ENCODE results near the gene CD82.

- TF ChIP-seq CTCF (IDR thresholded peaks at IDR 0.05; ENCODE audit: insufficient read depth, low read length, poor library complexity, severe bottlenecking): no peak
- TF ChIP-seq EZH2phosphoT487 (conservative IDR thresholded peaks at IDR 0.05; ENCODE audit: low read length): no peak
These were observed 33.8 kb upstream of the CD82 start for GRCh38 chr11:44531636-44532035.

Measured in SU-DHL-6 (cell line).